MCF 10A (cell line): Measurements from ENCODE around the gene SLC7A9. TPM values are rescaled to one million over a fixed set of nuclear protein-coding genes. Genes with fewer than 3 reads are reported as not detected.

Source experiments
- BruUV-seq: library from RNA; stranded (reverse); fragments of 400-500 nt; replicated peaks from 2 replicates; lab custom pipeline; 2021; lab: Mats Ljungman, UMichigan
- CTCF ChIA-PET: fragments of 300-600 bp; sonication (Branson Sonifier 250); formaldehyde crosslinking; extraction: SDS; loops from one replicate; lab custom pipeline; 2021; ENCODE audit warnings: antibody characterized with exemption, inconsistent platforms; lab: Yijun Ruan, JAX
- POLR2A ChIA-PET: fragments of 300-600, 350-650 bp; sonication (Branson Sonifier 250); formaldehyde crosslinking; extraction: SDS; loops from one replicate; lab custom pipeline; 2020; ENCODE audit warnings: antibody characterized with exemption, inconsistent platforms; lab: Yijun Ruan, JAX
- DNase-seq: peaks from one replicate; pipeline ENCODE4 v3.0.0-alpha.2; 2018; ENCODE audit not compliant: unreplicated experiment
- H3K27ac Mint-ChIP-seq: one replicate; pipeline ENCODE4 v1.8.0; 2022; ENCODE audit warnings: mild to moderate bottlenecking, low read depth, mixed read lengths; ENCODE audit not compliant: unreplicated experiment
- H3K27me3 Mint-ChIP-seq: one replicate; pipeline ENCODE4 v1.8.0; 2022; ENCODE audit warnings: mixed read lengths; ENCODE audit not compliant: insufficient read depth, unreplicated experiment
- H3K36me3 Mint-ChIP-seq: one replicate; pipeline ENCODE4 v1.8.0; 2022; ENCODE audit warnings: mild to moderate bottlenecking, moderate library complexity, mixed read lengths; ENCODE audit not compliant: insufficient read depth, unreplicated experiment
- H3K4me1 Mint-ChIP-seq: one replicate; pipeline ENCODE4 v1.8.0; 2022; ENCODE audit warnings: mixed read lengths; ENCODE audit not compliant: insufficient read depth, unreplicated experiment
- H3K4me3 Mint-ChIP-seq: one replicate; pipeline ENCODE4 v1.8.0; 2022; ENCODE audit warnings: mild to moderate bottlenecking, moderate library complexity, mixed read lengths; ENCODE audit not compliant: unreplicated experiment
- H3K9me3 Mint-ChIP-seq: one replicate; pipeline ENCODE4 v1.8.0; 2022; ENCODE audit warnings: mixed read lengths; ENCODE audit not compliant: unreplicated experiment
- intact Hi-C: fragments of 100-400 bp; cut with micrococcal nuclease; formaldehyde crosslinking; loops from 2 replicates; pipeline ENCODE4 v1.14.1; 2022
- total RNA-seq: library from RNA; stranded (reverse); gene quantifications from 2 replicates; pipeline ENCODE4 v1.2.3, GENCODE V29; 2022
- TF ChIP-seq, protein P1 (sequence below): fragments of 200-600 bp; IDR thresholded peaks from one replicate; pipeline ENCODE4 v1.8.0; 2022; ENCODE audit warnings: antibody characterized with exemption, mild to moderate bottlenecking; ENCODE audit not compliant: unreplicated experiment

SLC7A9 gene
- total RNA-seq, 1 experiment from 2014 or later, result not detected

- no peaks in the 10 kb centered on the region for H3K9me3 Mint-ChIP-seq
- peaks cover 9% of the 10 kb centered on the region for H3K4me1 Mint-ChIP-seq
- H3K27ac Mint-ChIP-seq, result no peak overlapping the region
- TF ChIP-seq, protein P1, sequence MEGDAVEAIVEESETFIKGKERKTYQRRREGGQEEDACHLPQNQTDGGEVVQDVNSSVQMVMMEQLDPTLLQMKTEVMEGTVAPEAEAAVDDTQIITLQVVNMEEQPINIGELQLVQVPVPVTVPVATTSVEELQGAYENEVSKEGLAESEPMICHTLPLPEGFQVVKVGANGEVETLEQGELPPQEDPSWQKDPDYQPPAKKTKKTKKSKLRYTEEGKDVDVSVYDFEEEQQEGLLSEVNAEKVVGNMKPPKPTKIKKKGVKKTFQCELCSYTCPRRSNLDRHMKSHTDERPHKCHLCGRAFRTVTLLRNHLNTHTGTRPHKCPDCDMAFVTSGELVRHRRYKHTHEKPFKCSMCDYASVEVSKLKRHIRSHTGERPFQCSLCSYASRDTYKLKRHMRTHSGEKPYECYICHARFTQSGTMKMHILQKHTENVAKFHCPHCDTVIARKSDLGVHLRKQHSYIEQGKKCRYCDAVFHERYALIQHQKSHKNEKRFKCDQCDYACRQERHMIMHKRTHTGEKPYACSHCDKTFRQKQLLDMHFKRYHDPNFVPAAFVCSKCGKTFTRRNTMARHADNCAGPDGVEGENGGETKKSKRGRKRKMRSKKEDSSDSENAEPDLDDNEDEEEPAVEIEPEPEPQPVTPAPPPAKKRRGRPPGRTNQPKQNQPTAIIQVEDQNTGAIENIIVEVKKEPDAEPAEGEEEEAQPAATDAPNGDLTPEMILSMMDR, result no peak
- intact Hi-C loops, result no loop called here
- DNase-seq, result no peak
- no peaks in the 10 kb centered on the region for H3K36me3 Mint-ChIP-seq
- H3K27me3 Mint-ChIP-seq, result no peaks in the 10 kb centered on the region
- ChIA-PET POLR2A (no interaction called here), CTCF (interaction anchor here (0.7 kb wide), 1 partner anchor 9 kb away, joined by 3 read pairs; no protein-coding TSS in a partner anchor)
- H3K4me3 Mint-ChIP-seq, result no peak overlapping the region
- no TSS peak for BruUV-seq
These were observed 57.0 kb downstream of the SLC7A9 start for GRCh38 chr19:32812571-32812970.

DNA sequence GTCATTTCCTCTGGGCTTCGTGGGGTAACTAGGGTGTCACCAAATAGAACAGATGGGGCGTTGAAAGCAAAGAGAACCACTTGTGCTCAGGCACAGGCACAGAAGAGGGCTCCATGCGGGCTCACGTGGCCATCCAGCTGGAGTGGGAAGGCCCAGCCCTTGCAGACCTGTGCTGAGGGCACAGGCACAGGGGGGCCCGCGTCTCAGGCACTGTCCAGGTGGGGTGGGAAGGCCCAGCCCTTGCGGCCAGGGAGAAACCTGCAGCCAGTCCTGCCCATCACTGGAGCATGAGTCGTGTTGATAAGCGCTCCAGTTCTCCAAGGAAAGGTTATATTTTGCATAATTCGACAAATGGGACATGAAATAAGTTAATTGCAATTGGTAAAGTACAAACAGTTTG is 57.5 kb downstream of the SLC7A9 start:
- Mint-ChIP-seq H3K27ac (no peak overlapping the region), H3K9me3 (no peaks in the 10 kb centered on the region), H3K4me1 (peaks cover 9% of the 10 kb centered on the region), H3K36me3 (no peaks in the 10 kb centered on the region), H3K27me3 (no peaks in the 10 kb centered on the region), H3K4me3 (no peak overlapping the region)
- ChIA-PET POLR2A (no interaction called here), CTCF (interaction anchor here (0.7 kb wide), 1 partner anchor 1251 kb away, joined by 3 read pairs; no protein-coding TSS in a partner anchor)
- DNase-seq, result no peak
- TF ChIP-seq, protein P1, result no peak
- no TSS peak for BruUV-seq
- intact Hi-C loops, result no loop called here

DNA sequence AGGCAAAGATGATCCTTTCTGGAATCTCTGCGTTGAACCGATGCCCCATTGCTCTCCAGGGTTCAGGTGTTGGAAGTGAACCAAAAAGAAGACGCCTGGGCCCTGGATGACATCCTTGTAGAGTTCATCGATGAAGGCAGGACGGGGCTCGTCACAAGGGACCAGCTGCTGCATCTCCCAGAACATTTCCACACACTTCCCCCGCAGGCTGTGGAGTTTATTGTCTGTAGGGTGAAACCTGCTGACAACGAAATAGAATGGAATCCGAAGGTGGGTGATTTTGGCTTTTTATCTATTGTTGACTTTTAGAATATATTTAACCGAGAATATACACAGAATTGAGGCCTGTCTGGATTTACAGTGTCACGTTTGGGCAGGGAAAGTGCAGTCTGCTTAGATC is 58.4 kb downstream of the SLC7A9 start:
- Mint-ChIP-seq H3K4me3 (no peak overlapping the region), H3K36me3 (no peaks in the 10 kb centered on the region), H3K4me1 (peaks cover 9% of the 10 kb centered on the region), H3K27ac (no peak overlapping the region), H3K27me3 (no peaks in the 10 kb centered on the region), H3K9me3 (no peaks in the 10 kb centered on the region)
- ChIA-PET POLR2A (no interaction called here), CTCF (interaction anchor here (0.7 kb wide), 1 partner anchor 1250 kb away, joined by 3 read pairs; no protein-coding TSS in a partner anchor)
- intact Hi-C loops, result no loop called here
- TF ChIP-seq, protein P1, result no peak
- DNase-seq, result no peak
- BruUV-seq, result no TSS peak

- Mint-ChIP-seq H3K9me3 (no peaks in the 10 kb centered on the region), H3K27ac (no peak overlapping the region), H3K4me1 (peaks cover 9% of the 10 kb centered on the region), H3K4me3 (no peak overlapping the region), H3K27me3 (no peaks in the 10 kb centered on the region), H3K36me3 (no peaks in the 10 kb centered on the region)
- ChIA-PET CTCF (no interaction called here), POLR2A (no interaction called here)
- TF ChIP-seq, protein P1, result no peak
- no TSS peak for BruUV-seq
- intact Hi-C loops, result no loop called here
- DNase-seq, result no peak
These were observed 59.1 kb downstream of the SLC7A9 start for GRCh38 chr19:32810452-32810851.
